Astrocyte of the cerebellum (primary cell): ENCODE results near the gene PIM3.
"Not testable (repeated sequence)": the region's sequence is repeated elsewhere in the genome, so short reads cannot be mapped to it uniquely, and the experiment has no call there.

Experiments used
- DNase-seq: peaks from one replicate; pipeline ENCODE4 v3.0.0-alpha.2; 2011; ENCODE audit warnings: low read depth
- H3K4me3 ChIP-seq: 2 replicates; pipeline ENCODE4 v1.5.1; 2011; ENCODE audit warnings: mild to moderate bottlenecking, low read depth, low read length, moderate library complexity
- CTCF ChIP-seq: IDR thresholded peaks from 2 replicates; pipeline ENCODE4 v1.5.1; 2012; ENCODE audit warnings: low read length, low read depth, moderate library complexity, mild to moderate bottlenecking; ENCODE audit errors: missing control alignments
- in situ Hi-C: cut with HindIII; loops from 2 replicates; pipeline ENCODE4 v1.10.0; 2017; ENCODE audit warnings: low sequenced_read_pairs

PIM3 gene

DNA sequence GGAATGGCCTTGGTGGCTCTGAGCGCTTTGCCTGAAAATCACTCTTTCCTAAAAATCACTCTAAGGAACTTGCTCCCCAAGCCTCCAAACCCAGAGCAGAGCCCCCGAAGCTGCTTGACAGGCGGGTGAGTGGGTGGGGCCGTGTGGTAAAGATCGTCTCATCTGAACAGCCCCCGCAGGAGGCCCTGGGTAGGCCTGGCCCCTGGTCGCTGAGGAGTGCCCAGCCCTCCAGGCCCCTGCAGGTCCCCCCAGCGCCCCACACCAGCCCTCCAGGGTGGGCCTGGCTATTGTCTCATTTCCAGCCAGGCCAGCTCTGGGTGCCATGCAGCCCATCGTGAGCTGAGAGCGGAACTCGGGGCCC, 17.2 kb upstream of the PIM3 start:
- no peak overlapping the region for H3K4me3 ChIP-seq
- no peak for TF ChIP-seq CTCF
- DNase-seq = no peak
- in situ Hi-C loops = no loop called here

- no peak overlapping the region for H3K4me3 ChIP-seq
- no peak for DNase-seq
- in situ Hi-C loops = no loop called here
- TF ChIP-seq CTCF = no peak
Measured at GRCh38 chr22:49943771-49944398, 16.7 kb upstream of the PIM3 start.

GRCh38 chr22:49944399-49944891, 16.1 kb upstream of the PIM3 start:
- in situ Hi-C loops = no loop called here
- TF ChIP-seq CTCF = no peak

GRCh38 chr22:49945042-49945794, 15.4 kb upstream of the PIM3 start:
- H3K4me3 ChIP-seq, DNase-seq, in situ Hi-C loops: not testable (repeated sequence)

More at GRCh38 chr22:49944399-49944891, 16.1 kb upstream of the PIM3 start:
- no peak for DNase-seq
- H3K4me3 ChIP-seq = no peak overlapping the region

- in situ Hi-C loops = no loop called here
- H3K4me3 ChIP-seq = no peak overlapping the region
- no peak for DNase-seq
- TF ChIP-seq CTCF = no peak
Measured at GRCh38 chr22:49946612-49947295, 13.8 kb upstream of the PIM3 start.

- H3K4me3 ChIP-seq = no peak overlapping the region
- no peak for TF ChIP-seq CTCF
- no peak for DNase-seq
- in situ Hi-C loops = no loop called here
Measured at GRCh38 chr22:49947296-49947622, 13.3 kb upstream of the PIM3 start.
